Stimulated activated CD4-positive, alpha-beta T cell treated with anti-CD3 and anti-CD28 coated beads, TNF-alpha, amount 100 ng/mL, for 24 hours (primary cell): ENCODE data around the gene CNIH1.
"Not testable (repeated sequence)": the region's sequence is repeated elsewhere in the genome, so short reads cannot be mapped to it uniquely, and the experiment has no call there.

Experiments used
- DNase-seq, 3 experiments: peaks; one replicate each; pipeline ENCODE4 v3.0.0-alpha.2; 2020; ENCODE audit warnings: low read depth in 3 of 3

Gene CNIH1

GRCh38 chr14:54383835-54384234 is 57.3 kb downstream of the CNIH1 start:
- DNase-seq: no peak

GRCh38 chr14:54381821-54382220 is 59.4 kb downstream of the CNIH1 start:
- DNase-seq: no peak

GRCh38 chr14:54380558-54380957 is 60.6 kb downstream of the CNIH1 start:
- DNase-seq: not testable (repeated sequence)

GRCh38 chr14:54378893-54379292 is 62.3 kb downstream of the CNIH1 start:
- not testable (repeated sequence) for DNase-seq

GRCh38 chr14:54377501-54377900 is 63.7 kb downstream of the CNIH1 start:
- DNase-seq: no peak

GRCh38 chr14:54374117-54374884 is 66.9 kb downstream of the CNIH1 start:
- no peak for DNase-seq
